Astrocyte of the cerebellum (primary cell): ENCODE results near the gene CTIF.

ENCODE experiments used
- DNase-seq: peaks from one replicate; pipeline ENCODE4 v3.0.0-alpha.2; 2011; ENCODE audit warnings: low read depth
- H3K4me3 ChIP-seq: 2 replicates; pipeline ENCODE4 v1.5.1; 2011; ENCODE audit warnings: mild to moderate bottlenecking, low read depth, low read length, moderate library complexity
- in situ Hi-C: cut with HindIII; loops from 2 replicates; pipeline ENCODE4 v1.10.0; 2017; ENCODE audit warnings: low sequenced_read_pairs
- TF ChIP-seq, protein P1 (sequence below): IDR thresholded peaks from 2 replicates; pipeline ENCODE4 v1.5.1; 2012; ENCODE audit warnings: low read length, low read depth, moderate library complexity, mild to moderate bottlenecking; ENCODE audit errors: missing control alignments

Gene CTIF

GRCh38 chr18:48831802-48832201, 293.0 kb downstream of the CTIF start:
- no peak for DNase-seq
- in situ Hi-C loops: no loop called here
- TF ChIP-seq, protein P1, sequence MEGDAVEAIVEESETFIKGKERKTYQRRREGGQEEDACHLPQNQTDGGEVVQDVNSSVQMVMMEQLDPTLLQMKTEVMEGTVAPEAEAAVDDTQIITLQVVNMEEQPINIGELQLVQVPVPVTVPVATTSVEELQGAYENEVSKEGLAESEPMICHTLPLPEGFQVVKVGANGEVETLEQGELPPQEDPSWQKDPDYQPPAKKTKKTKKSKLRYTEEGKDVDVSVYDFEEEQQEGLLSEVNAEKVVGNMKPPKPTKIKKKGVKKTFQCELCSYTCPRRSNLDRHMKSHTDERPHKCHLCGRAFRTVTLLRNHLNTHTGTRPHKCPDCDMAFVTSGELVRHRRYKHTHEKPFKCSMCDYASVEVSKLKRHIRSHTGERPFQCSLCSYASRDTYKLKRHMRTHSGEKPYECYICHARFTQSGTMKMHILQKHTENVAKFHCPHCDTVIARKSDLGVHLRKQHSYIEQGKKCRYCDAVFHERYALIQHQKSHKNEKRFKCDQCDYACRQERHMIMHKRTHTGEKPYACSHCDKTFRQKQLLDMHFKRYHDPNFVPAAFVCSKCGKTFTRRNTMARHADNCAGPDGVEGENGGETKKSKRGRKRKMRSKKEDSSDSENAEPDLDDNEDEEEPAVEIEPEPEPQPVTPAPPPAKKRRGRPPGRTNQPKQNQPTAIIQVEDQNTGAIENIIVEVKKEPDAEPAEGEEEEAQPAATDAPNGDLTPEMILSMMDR: no peak
- no peak overlapping the region for H3K4me3 ChIP-seq

DNA sequence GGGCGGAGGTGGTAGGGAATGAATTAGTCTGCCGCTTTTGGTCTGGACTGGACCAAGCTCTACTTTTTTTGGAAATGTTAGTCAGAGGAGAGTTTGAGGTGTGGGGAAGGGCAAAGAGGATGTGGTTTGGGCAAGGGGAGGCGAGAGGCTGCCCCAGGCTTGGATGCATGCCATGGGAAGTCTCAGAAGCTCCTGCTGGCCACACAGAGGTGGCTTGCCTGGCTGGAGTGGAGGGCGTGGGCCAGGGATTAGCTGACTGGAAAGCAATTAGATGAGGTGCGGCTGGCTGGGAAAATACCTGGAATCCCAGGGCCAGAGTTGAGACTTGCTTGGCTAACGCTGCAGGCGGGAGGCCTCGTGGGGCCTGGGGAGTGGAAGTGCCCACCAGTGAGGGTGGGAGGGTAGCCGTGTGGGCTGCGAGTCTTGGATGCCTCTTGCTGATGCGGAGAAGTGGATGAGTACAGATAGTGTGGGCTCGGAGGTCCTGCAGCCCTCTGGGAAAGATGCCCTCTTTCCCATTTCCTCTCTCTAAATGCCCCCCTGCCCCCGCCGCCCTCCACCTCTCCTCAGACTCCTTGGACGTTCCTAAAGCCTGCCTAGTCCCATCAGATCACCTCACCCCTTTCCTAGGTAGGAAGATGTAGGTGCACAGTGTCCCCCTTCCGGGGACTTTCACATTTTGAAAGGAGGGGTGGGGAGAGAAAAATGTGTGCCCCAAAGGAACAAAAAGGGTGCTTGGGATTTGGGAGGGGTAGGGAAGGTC, 294.3 kb downstream of the CTIF start:
- DNase-seq: peak; percentile 53
- H3K4me3 ChIP-seq: no peak overlapping the region
- in situ Hi-C loops: no loop called here
- TF ChIP-seq, protein P1: no peak

- H3K4me3 ChIP-seq: no peak overlapping the region
- in situ Hi-C loops: no loop called here
- DNase-seq: no peak
- TF ChIP-seq, protein P1: no peak
Measured at GRCh38 chr18:48833701-48834412, 295.0 kb downstream of the CTIF start.

- DNase-seq: peak; percentile 79
- in situ Hi-C loops: no loop called here
- no peak overlapping the region for H3K4me3 ChIP-seq
- TF ChIP-seq, protein P1: no peak
Measured at GRCh38 chr18:48834413-48835031, 295.7 kb downstream of the CTIF start.

DNA sequence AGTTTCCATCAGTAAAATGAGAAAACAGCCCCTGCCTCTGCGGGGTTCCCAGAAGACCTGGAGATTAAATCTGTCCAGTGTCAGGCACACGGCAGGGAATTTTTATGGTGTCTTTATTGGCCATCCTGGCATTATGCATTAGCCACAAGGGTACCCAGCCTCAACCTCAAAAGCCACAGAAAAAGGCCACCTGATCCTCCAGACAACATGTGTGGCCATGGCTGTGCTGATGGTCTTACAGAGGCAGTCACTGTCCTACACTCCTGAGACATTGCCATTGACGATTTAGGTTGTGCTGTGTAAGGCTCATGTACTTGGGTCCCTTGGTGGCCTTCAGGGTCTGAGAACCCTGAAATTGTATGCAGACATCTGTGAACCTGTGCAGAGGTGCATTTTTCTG, 296.3 kb downstream of the CTIF start:
- H3K4me3 ChIP-seq: no peak overlapping the region
- DNase-seq: no peak

GRCh38 chr18:48835745-48836170, 296.9 kb downstream of the CTIF start:
- in situ Hi-C loops: no loop called here
- no peak overlapping the region for H3K4me3 ChIP-seq
- TF ChIP-seq, protein P1: no peak
- DNase-seq: no peak

More for the DNA sequence above, 296.3 kb downstream of the CTIF start:
- in situ Hi-C loops: no loop called here
- TF ChIP-seq, protein P1: no peak
